ENCODE results near the gene STK38L. TPM values are rescaled to one million over a fixed set of nuclear protein-coding genes. Genes with fewer than 3 reads are reported as not detected.
"Not testable (repeated sequence)": the region's sequence is repeated elsewhere in the genome, so short reads cannot be mapped to it uniquely, and the experiment has no call there.

STK38L gene
- total and polyA plus RNA-seq, 2 of the 8 experiments (the other 6 are each of a cell fraction or from before 2014, with no cell fraction given) = 8.1 to 63.6 TPM

DNA sequence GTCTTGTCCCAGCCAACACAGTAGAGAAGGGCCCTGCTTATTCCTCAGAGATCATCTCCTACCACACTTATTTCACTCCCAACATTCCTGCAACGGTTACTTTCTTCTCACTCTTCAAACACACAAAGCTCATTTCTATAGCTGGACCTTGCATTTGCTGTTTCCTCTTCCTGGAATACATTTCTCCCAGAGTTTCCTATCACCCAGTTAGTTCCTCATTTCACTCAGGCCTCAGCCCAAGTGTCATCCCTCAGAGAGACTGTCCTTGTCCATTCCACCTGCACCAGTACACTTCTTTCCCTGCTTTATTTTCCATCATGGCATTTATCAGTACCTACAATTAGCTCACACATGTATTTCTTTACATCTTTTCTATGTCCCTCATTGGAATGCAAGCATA is 14.7 kb upstream of the STK38L start (continued):
- TF ChIP-seq RBBP5 (IDR thresholded peaks at IDR 0.05; ENCODE audit: borderline replicate concordance, low read depth, low read length) (no peak), KDM4A (IDR thresholded peaks at IDR 0.05; ENCODE audit: low read depth, low read length, severe bottlenecking) (no peak), EGR1 (IDR thresholded peaks at IDR 0.05; ENCODE audit: borderline replicate concordance, low read depth, low read length) (no peak)

DNA sequence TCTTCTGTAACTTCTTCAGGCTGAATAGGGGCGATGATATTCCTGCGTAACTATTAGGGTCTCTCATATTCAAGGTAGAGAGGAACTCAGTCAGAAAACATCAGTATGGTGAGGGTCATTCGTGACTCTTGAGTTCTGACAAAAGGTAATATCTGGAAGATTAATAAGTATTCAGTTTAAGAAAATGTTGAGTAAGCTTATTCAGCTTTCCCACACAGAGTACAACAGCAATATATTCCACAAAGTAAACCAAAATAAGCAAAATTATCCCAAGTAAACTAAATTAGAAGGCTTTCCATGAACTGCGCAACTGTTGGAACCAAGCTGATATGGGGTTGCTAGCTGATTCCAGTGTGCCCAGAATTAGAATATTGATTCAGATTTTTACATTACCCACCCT is 12.7 kb upstream of the STK38L start:
- H3K79me2 ChIP-seq (ENCODE audit: control insufficient read depth in 1 of 2, insufficient read depth in 2 of 2, low read length in 2 of 2); H3K27me3 ChIP-seq (replicated peaks in 1 of 4; ENCODE audit: control insufficient read depth in 3 of 4, extremely low read depth in 1 of 4, insufficient read depth in 3 of 4, low read length in 3 of 4); H3K23ac ChIP-seq (ENCODE audit: insufficient read length); H3K23me2 ChIP-seq (ENCODE audit: low read depth, low read length); H3K4me2 ChIP-seq (ENCODE audit: insufficient read depth in 1 of 2, low read depth in 2 of 2, low read length in 2 of 2); H3K27ac ChIP-seq (ENCODE audit: low read depth, low read length); H2BK120ac ChIP-seq (replicated peaks; ENCODE audit: low read depth, low read length); H2BK20ac ChIP-seq (ENCODE audit: low read length); H4K8ac ChIP-seq (ENCODE audit: extremely low read depth, insufficient read depth, low read length); H2BK12ac ChIP-seq (ENCODE audit: low read depth, low read length); H3K79me1 ChIP-seq (ENCODE audit: low read depth, low read length); DNase-seq (ENCODE audit: low read depth in 1 of 2, low spot score in 2 of 2); H3K14ac ChIP-seq (ENCODE audit: insufficient read length); H4K20me1 ChIP-seq (replicated peaks in 1 of 2; ENCODE audit: control insufficient read depth in 1 of 2, insufficient read depth in 2 of 2, low read length in 2 of 2); H2AFZ ChIP-seq (ENCODE audit: low read length); H3K56ac ChIP-seq (replicated peaks; ENCODE audit: insufficient read length, low read depth, low read length); FAIRE-seq; H3K18ac ChIP-seq (ENCODE audit: extremely low read depth, low read length); POLR2A ChIA-PET (ENCODE audit: partially characterized antibody); H3K4ac ChIP-seq (replicated peaks; ENCODE audit: insufficient read length, low read depth, low read length); H2BK5ac ChIP-seq (ENCODE audit: low read depth, low read length); H3K36me3 ChIP-seq (ENCODE audit: control insufficient read depth in 2 of 4, insufficient read depth in 4 of 4, low read length in 3 of 4); H2AK5ac ChIP-seq (ENCODE audit: low read depth, low read length); H4K5ac ChIP-seq (ENCODE audit: insufficient read length, low read depth, low read length); H3K9ac ChIP-seq (replicated peaks in 1 of 4; ENCODE audit: extremely low read depth in 1 of 4, low read depth in 3 of 4, low read length in 3 of 4); H3K4me3 ChIP-seq (ENCODE audit: extremely low read depth in 1 of 4, insufficient read depth in 2 of 4, low read depth in 3 of 4, low read length in 4 of 4); H3K9me3 ChIP-seq (ENCODE audit: insufficient read depth in 2 of 2, low read depth in 1 of 2, low read length in 1 of 2); H4K91ac ChIP-seq (replicated peaks; ENCODE audit: insufficient read length, low read length); H3K4me1 ChIP-seq (replicated peaks in 1 of 4; ENCODE audit: control insufficient read depth in 3 of 4, insufficient read depth in 4 of 4, low read length in 3 of 4); H2BK15ac ChIP-seq (ENCODE audit: low read length): not testable (repeated sequence)
- CTCF ChIA-PET (ENCODE audit: partially characterized antibody) = interaction anchor here (0.7 to 2.5 kb wide), 3 partner anchors 10 to 74 kb away, joined by 3 to 12 read pairs (median 3); no protein-coding TSS in a partner anchor
- 85% methylated on average over 4 of the region's 4 CpGs; no CpG with 5 or more reads in 1 of the 2 experiments for WGBS, 2 experiments (ENCODE audit: extremely low coverage in 1 of 2, insufficient coverage in 1 of 2, insufficient read length in 1 of 2, insufficient replicate concordance in 2 of 2, low coverage in 1 of 2, low lambda C conversion rate in 2 of 2, missing lambda C conversion rate in 1 of 2)

Data from H1 (cell line).